GM21367 (cell line): ENCODE measurements around the gene SLC39A10.

Source experiments
- ATAC-seq: cut with Tn5 transposase; IDR thresholded peaks from one replicate; pipeline ENCODE4 v1.9.1; 2021; ENCODE audit not compliant: unreplicated experiment

Gene SLC39A10

DNA sequence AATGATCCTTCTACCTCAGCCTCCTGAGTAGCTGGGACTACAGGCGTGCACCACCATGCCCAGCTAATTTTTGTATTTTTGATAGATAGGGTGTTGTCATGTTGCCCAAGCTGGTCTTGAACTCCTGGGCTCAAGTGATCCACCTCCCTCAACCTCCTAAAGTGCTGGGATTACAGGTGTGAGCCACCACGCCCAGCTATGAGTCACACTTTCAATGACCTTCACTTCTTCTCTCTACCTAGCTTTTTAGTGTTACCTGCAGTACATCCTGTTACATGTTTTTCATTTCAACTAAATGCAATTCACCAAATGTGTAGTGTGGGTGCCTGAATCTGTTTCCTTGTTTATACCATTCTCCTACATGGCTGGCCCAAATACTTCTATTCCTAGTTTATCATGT is 64.0 kb downstream of the SLC39A10 start:
- ATAC-seq: no peak

- no peak for ATAC-seq
Measured at GRCh38 chr2:195722075-195722474, 65.0 kb downstream of the SLC39A10 start.

- no peak for ATAC-seq
Measured at GRCh38 chr2:195727106-195727505, 70.1 kb downstream of the SLC39A10 start.

GRCh38 chr2:195730912-195731311 is 73.9 kb downstream of the SLC39A10 start:
- ATAC-seq: no peak

DNA sequence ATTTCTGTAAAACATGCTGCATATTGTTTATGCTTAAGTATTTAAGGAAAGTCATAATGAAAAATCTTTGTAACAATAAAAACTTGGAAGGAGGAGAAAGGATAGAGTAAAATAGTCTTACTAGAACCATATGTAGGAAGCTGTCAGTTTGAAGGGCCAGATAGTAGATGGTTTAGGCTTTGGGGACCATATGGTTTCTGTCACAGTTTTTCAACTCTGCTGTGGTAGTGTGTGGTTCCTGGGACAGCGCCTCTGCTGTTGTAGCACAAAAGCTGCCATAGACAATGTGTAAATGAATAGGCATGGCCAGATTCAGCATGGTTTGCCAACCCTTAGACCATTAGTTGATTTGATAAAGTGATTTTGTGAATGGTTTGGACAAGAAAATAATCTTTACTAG is 75.5 kb downstream of the SLC39A10 start:
- ATAC-seq: no peak

- ATAC-seq: no peak
Measured at GRCh38 chr2:195733831-195734230, 76.8 kb downstream of the SLC39A10 start.

DNA sequence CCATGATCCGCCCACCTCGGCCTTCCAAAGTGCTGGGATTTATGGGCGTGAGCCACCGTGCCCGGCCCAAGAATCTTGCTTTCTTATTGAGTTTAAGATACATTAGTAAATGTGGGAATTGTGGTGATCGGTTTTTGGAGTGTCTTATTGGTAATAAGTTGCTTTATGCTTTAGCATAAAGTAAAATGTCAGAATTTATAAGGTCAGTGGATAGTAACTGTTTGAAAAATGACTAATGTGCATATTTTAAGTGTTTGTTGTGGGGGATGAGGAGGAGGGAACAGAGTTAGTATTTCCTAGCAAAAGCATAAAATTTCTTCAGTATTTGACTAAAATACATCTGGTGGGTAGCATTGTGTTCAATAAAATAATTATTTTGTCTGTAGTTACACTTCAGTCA is 77.4 kb downstream of the SLC39A10 start:
- no peak for ATAC-seq

DNA sequence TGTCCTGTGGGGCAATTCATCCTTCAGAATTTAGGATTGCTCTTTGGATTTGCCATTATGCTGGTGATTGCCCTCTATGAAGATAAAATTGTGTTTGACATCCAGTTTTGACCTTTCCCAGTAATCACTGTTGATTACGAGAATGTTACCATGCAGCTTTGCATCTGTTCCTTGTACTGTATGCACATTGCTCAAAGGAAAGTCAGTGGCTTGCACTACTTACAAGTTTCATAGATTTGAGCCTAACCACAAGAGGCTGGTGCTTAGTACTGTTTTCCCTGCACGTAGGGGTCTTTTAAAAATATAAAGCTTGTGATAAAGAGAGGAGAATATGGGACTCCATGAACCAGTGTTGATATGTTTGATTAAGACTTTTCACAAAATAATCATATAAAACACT is 77.9 kb downstream of the SLC39A10 start:
- no peak for ATAC-seq

DNA sequence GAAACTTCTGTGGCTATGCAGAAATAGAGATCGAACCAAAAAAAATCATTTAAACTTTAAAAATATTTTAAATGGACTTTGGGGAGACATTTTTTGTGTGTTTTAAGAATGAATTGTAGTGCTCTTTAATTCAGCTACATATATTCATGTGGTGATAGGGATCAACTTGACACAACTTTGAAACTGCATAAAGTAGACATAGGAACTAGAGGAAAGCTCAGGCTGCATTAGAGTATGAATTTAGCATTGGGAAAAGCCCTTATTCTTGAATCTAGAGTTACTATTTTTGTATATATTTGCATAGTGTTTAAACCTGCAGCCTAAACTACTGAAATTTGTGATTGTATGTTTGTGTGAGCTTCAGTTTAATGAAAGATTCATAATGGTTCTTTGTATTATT is 78.3 kb downstream of the SLC39A10 start:
- no peak for ATAC-seq

DNA sequence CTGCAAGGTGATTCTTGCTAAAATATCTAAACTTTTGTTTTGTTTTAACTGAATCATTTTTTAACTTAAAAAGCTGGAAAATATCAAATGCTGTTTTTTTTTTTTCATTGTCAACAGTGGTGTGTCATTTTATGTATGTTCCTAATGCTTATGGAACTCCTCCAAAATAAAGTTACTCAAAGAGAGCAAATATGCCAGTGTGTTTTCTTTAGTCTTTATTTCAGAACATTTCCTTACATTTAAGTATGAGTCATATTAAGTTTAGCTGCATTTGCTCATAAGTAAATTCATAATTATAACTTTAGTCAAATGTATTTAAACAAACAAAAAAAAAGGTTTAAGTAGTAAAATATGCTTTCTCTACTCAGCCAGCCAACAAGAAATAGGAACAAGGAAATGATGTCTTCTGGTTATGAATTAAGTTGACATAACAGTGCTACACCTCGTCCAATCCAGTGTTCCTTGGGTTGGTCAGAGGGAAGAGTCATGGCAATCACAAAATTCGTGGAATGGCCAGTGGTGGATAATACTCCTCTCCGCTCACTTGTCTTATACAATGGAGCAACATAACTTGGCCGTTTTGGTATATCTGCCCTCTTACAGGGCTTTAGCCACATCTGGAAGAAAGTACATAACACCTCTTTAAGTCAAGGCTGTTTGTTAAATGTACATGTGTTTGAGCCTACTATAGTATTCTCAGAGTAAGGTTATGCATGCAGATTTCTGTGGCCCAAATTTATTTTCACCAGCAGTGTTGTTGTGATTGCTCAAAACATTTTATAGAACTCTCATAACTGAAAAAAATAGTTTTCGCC is 80.7 kb downstream of the SLC39A10 start:
- no peak for ATAC-seq

DNA sequence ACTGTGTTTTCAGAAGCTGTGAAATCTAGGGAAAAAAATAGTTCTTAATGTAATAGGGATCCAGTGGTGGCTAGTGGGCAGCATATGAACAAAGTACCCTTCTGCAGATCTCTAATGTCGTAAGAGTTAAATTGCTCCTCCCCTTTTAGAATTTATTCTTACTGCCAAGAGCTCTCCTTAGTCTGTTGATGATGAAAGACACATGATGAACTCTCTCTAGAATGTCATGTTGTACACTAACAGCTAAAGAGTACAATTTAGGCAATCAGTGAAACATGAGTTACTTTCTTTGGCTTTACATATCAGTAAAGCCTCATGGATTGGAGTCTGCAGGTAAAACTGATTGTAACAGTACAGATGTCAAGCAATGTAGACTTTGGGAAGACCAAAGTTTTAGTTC is 84.2 kb downstream of the SLC39A10 start:
- ATAC-seq: no peak

DNA sequence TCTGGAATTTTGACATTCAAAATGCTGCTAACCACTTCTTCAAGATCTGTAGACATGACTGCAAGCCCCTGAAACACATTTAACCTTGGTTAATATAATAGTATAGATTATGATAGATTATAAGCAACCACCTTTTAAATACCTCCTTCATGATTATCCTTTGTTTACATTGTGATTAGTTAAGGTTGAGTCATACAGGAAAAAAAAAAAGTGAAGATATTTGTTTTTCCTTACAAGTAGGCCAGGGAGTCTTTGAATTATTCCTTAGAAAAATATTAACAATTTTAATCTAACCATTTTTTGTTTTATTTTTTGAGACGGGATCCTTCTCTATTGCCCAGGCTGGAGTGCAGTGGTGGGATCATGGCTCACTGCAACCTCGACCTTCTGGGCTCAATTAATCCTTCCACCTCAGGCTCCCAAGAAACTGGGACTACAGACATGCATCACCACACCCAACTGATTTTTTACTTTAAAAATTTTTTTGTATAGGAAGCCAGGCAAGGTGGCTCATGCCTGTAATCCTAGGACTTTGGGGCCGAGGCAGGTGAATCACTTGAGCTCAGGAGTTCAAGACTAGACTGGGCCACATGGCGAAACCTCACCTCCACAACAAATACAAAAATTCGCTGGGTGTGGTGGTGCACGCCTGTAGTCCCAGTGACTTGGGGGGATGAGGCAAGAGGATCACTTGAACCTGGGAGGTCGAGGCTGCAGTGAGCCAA is 99.4 kb downstream of the SLC39A10 start:
- no peak for ATAC-seq

DNA sequence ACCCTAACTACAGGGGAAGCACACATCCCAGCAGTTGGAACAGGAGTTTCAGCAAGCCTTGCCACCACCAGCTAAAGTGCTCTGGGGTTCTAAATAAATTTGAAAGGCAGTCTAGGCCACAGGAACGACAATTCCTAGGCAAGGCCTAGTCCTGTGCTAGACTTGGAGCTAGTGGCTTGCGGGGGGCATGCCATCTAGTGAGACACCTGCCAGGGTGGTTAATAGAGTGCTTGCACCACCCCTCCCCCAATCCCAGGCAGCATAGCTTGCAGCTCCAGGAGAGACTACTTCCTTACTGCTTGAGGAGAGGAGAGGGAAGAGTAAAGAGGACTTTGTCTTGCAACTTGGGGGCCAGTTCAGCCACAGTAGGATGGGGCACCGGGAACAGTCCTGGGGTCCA is 101.8 kb downstream of the SLC39A10 start:
- no peak for ATAC-seq

GRCh38 chr2:195759877-195760276 is 102.9 kb downstream of the SLC39A10 start:
- ATAC-seq: no peak

DNA sequence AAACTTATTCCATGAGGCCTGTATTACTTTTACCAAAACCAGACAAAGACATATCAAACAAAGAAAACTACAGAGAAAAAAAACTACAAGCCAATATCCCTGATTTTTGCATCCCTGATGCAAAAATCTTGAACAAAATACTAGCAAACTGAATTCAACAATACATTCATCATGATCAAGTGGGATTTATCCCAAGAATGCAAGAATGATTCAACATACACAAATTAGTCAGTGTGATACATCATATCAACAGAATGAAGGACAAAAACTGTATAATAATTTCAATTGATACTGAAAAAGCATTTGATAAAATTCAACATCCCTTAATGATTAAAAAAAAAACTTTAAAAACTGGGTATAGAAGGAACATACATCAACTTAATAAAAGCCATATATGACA is 106.8 kb downstream of the SLC39A10 start:
- no peak for ATAC-seq

GRCh38 chr2:195766691-195767090 is 109.7 kb downstream of the SLC39A10 start:
- no peak for ATAC-seq

GRCh38 chr2:195768431-195768830 is 111.4 kb downstream of the SLC39A10 start:
- ATAC-seq: no peak

DNA sequence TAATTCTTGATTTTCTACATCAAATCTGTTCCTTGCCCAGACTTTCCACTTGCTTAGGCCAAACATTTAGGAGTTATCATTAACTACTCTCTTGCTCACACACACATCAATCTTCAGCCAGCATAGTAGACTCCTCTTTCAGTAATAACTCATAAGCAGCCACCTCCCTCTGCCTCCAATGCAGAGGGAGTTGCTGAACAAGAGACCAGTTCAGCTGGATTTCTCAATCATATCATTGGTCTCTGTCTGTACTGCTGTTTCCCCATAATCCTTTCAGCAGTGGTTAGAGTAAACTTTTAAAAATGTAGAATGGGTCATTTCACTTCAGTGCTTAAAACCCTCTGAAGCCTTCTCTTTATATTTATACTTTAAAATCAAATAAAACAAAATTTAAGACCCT is 112.9 kb downstream of the SLC39A10 start:
- no peak for ATAC-seq

GRCh38 chr2:195779491-195779890 is 122.5 kb downstream of the SLC39A10 start:
- ATAC-seq: no peak

GRCh38 chr2:195782156-195782555 is 125.1 kb downstream of the SLC39A10 start:
- no peak for ATAC-seq
